Stimulated activated CD8-positive, alpha-beta memory T cell treated with anti-CD3 and anti-CD28 coated beads, Interleukin-7, amount 100 ng/mL, for 48 hours (primary cell): ENCODE data around the gene PGC.

Experiments
- DNase-seq, 2 donors: peaks; one replicate each; pipeline ENCODE4 v3.0.0-alpha.2; 2020; ENCODE audit warnings: low read depth in 1 of 2; ENCODE audit errors: extremely low read depth in 1 of 2

The PGC gene

DNA sequence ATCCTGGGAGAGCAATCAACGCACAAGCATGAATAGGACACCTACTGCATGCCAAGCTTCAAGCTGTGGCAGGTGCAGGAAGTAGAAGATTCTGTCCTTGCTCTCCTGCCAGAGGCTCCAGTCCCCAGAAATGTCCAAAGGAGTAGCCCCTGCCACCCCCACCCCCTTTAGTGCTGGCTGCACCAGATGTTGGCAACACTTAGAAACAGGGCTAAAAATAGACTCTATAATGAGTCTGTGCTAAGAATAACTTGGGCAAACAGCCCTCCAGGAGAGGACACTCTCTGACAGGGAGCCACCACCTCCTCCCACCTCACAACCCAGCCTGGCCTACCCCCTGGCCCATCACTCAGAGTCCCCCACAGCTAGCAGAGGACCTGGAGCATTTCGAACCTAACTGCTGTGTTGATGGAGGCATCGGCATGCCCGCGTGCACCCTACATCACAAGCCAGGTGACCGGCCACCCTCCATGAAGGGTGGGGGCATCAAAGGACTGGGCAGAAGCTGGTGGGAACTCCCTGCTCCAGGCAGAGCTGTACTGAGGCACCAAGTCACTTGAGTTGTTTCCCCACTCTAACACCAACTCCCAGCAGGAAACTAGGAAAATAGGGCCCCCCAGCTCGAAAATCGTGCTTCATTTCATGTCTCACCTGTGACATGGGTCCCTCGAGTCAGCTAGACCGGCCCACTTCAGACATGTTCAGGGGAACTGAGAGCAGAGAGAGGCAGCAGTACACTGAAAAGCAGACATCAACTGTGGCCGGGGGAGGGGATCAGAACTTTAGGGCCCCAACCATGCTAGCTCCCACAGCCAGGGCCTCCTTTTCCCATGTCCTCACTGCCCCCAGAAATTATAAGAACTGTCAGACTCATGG, 30.4 kb downstream of the PGC start:
- no peak for DNase-seq

DNA sequence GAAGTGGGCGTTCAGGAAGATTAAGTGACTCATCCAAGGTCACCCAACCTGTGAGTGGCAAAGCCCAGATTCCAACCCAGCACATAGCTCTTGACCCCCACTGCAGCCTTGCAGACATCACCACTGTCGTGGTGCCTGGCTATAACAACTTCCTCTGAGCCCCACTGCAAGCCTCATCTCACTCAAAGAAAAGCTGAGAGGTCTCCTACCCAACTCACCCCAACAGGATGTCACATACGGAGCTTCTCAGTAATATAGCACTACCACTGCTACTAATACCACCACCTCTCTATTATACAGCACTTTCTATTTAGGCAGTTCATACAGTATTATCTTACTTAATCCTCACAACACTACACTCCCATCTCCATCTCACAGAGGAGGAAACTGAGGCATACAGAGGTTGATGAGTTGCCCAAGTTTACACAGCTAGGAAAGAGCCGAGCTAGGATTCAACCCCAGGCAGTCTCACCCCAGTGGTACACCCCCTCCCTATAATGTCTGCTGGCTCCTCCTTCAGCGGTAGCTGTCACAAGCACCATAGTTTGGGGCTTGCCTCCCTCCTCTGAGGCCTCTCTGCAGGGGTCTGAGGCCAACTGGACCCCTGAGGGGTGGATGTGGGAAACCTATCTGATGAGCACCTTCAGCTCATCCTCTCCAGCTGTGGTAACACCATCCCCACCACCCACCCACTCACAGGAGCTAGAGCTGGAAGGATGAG, 31.2 kb downstream of the PGC start:
- DNase-seq = no peak

DNA sequence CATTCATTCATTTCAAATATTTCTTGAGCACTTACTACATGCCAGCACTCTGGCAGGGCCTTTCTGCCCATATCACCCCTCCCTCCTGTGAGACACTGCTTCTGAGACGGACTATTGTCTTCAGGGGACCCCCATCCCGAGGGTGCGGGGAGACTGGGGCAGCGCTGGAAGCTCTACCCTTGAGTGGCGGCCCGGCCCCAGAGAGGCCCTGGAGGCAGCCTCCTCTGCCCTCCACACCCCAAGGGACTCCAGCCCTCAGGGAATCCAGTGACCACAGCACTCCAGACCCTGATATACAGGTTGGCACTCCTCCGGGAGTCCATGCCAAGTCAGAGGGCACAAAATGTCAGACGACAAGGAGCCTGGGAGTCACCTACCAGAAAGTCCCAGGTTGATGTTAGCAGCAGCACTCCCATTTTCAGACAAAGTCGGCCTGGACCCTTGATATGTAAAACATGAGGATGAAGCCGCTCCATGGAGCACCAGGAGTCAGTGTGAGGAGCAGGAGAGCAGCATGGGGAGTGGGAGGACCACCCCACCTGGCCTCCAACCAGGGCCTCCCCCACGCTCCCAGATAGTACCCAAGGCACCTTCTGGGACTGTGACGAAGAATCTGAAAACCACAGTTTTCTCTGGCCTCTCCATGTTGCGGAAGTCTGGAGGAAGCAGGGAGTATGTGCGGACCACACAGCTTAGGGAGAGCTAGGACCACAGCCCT, 32.5 kb downstream of the PGC start:
- no peak for DNase-seq

DNA sequence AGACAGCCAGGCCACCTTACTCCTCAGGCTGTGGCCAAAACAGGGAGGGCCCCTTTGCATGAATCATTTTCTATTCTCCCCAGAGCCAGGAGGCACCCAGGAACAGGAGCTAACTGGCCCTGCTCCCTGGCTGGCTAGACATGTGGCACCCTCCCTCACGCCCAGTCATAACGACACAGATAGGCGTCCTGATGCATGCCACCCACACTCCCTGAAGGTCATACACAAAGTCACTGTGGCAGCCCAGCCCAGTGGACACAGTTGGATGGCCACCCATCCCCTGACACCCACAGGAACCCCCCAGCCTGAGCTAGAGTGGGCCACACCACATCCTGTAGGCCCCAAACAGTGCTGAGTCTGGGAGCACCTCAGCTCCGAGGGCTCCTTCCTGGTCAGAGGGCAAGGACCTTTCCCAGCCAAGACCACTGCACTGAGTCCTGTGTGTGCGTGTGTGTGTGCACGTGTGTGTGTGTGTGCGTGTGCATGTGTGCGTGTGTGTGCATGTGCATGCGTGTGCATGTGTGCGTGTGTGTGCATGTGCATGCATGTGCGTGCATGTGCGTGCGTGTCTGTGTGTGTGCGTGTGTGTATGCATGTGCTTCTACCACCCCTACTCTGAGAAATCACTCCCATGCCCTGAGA, 33.4 kb downstream of the PGC start:
- no peak for DNase-seq

DNA sequence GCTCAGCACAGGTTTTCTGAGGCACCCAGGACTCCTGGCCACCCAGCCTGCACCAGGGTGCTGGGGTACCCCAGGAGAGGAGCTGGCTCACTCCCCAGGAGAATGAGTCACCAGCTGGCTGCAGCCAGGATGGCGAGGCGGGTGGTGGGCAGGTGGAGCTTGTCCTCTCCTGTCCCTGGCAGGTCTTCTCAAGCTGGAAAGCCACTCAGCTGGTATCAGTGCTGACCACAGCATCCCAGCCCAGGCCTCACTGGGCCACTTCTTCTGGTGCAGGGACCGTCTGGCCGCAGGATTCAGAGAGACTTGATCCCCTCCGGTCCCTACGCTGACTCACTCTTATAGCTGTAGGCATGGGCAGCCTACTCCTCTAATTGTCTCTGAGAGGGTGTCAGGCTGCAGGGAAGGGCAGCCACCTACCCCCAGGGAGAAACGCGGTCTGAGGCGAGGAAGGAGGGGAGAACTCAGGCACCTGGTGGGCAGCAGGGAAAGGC, 34.0 kb downstream of the PGC start:
- no peak for DNase-seq

DNA sequence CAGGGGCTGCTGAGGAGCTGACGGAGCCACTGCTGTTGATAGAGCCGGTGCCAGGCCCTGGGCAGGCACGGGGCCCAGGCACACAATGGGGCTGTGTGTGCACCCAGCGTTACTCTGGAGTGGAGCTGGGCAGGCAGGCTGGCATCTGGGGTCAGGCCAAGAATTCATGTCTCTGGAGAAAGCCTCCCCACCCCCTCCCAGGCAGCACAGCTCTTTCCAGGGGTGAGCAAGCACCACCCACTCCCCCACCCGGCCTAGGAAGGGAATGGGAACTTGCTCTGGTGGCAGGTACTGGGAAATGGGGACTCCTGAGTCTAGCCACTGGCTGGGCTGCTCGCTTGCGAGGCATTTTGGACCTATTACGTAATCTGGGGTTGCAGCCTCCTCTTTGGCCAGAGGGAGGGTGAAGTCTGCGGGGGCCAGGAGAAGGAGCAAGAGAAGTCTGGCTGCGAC, 34.5 kb downstream of the PGC start:
- DNase-seq = no peak

DNA sequence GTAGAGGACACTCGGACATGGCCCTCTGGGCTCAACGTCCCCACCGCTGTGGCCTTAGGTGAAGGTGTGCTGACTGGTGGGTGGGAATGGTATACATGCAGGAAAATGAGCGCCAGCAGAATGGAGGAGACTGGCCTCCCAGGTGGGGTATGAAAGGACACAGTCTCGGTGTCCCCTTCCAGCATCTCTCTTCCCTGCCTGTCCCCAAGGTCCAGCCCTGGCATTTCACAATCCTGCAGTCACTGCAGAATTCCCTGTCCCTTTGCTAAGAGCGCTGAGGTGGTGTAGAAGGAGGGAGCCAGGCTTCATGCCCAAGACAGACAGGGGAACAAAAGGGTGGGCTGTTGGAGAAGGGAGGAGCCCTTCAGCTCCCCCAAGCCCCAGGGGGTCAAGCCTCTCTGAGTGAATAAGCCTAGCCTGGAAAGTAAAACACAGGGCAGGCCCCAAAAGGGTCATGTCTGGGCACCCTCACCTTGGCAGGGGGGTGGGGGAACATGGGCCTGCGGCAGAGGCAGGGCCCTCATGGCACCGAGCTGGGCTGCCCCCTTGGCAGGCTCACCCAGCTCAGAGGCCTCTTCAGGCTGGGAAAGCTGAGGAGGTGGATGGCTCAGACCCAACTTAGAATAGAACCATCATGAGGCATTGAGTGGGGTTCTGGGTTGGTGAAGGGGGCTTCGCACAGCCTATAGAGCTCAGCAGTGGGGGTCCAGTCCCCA, 35.7 kb downstream of the PGC start:
- DNase-seq = no peak

DNA sequence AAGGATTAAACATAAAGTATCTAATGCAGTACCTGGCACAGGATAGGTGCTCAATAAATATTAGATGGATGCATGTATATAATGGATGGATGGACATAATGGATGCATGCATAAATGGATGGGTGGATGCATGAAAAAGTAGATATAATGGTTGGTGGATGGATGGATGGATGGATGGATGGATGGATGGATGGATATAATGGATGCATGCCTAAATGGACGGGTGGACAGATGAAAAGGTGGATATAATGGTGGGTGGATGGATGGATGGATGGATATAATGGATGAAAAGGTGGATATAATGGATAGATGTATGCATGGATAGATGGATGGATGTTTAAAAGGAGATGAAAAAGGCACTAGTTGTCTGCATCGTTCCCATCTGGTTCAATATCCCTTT, 37.8 kb downstream of the PGC start:
- DNase-seq = no peak

DNA sequence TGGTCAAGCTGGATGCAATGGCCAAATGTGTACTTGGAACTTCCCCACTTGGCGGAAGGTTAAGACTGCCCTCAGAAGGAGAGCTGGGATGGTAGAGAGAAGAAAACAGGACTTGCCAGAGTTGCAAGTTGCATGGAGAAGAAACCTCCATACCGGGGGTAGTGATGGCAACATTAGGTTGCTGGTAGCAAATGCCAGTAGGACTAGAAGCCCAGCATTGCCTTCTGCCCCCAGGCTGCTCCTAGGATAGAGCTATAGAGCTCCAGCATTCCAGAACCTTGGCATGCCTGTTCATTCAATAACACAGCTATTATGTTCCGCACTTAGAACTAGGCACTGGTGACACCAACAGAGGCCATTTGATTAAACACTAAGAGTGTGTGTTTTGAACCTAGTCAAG, 38.3 kb downstream of the PGC start:
- DNase-seq = no peak

DNA sequence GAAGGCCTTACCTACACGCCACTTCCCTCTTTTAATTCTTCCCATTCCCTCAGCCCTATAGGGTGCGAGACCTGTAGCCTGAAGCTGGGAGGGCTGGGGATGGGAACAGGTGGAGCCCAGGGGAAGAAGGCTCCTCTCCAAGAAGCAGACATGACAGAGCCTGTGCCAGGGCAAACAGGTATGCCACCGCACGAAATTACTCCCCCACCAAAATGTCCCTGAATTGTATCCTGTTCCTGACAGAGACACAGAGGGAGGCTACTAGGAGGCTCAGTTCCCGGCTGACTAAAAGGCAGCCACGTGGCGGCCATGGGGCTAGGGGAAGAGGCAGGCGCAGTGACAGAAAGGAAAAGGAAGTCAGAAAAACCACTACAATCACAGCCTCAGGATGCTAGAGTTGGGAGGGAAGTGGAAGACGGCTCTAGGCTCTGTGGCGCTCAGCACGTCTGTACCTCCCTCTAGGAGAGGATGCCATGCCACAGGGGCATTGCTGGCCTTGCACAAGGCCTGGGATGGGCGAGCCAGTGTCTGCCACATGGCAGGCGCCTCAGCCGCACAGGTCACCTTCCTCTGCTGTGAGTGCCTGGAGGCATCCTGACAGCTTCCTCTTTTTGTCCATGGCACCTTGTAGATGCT, 39.5 kb downstream of the PGC start:
- no peak for DNase-seq

DNA sequence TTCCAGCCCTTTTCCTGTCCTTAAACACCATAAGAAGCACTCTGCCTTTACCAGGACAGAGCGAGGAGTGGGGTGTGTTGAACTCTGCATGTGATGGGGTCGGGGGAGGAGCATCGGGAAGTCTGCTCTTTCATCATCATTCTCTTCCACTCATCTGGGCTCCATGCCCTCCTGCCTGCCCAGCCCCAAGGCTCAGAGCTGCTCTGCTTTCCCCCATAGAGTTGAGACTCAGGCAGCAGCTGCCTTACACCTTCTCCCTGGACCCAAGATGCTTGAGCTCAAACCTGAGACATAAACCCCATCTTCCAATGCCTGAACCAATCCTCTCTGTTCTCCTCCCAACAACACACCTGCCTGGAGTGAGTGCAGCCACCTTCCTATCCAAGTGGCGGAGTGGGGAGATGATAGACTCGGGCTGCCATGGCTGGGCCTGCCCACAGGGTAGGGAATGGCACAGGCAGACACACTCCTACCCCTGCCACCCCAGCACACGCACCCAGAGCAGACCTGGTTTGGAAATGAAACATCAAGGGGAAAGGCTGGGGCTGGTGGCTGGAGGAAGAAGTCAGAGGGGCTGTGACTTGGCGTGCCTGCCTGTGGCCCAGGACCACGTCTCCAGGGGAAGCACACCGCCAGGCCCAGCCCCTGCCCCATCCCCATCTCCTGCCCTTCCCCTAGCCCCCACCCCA, 40.2 kb downstream of the PGC start:
- no peak for DNase-seq

DNA sequence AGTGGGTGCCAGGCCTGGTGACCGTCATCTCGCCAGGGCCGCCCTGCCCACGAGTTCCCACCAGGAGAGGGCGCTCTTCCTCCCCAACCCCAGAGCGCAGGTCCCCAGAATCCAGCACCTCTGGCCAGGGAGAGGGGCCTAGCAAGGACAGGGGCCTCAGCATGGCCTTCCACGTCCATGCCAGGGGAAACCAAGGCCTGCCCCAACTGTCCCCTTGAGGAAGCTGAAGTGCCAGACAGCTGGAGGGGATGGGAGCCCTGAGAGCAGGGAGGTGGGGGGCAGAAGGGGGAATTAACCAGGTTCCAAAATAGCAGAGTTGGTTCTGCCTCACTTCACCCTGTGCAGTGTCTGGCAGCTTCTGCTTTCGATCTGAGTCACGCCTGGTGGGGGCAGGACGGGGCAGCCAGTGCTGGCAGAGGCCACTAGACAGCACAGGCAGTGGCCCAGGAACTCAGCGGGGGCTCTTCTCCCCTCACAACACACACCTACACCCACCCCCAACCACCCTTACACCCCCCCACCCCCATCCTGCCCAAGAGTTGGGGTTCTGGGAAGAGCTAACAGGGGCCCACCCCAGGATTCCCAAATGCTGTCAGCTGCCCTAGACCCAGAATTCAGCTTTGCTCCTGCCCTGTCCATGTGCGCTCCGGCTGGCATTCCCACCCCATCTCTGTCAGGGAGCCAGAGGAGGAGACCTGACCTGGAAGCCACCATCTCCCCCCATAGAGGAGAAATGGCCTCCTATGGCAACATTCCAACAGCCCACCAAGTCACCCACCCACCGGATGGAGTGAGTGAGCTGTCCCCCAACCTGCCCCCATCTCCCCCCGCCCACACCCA, 41.0 kb downstream of the PGC start:
- DNase-seq = peak; percentile 57 to 72

DNA sequence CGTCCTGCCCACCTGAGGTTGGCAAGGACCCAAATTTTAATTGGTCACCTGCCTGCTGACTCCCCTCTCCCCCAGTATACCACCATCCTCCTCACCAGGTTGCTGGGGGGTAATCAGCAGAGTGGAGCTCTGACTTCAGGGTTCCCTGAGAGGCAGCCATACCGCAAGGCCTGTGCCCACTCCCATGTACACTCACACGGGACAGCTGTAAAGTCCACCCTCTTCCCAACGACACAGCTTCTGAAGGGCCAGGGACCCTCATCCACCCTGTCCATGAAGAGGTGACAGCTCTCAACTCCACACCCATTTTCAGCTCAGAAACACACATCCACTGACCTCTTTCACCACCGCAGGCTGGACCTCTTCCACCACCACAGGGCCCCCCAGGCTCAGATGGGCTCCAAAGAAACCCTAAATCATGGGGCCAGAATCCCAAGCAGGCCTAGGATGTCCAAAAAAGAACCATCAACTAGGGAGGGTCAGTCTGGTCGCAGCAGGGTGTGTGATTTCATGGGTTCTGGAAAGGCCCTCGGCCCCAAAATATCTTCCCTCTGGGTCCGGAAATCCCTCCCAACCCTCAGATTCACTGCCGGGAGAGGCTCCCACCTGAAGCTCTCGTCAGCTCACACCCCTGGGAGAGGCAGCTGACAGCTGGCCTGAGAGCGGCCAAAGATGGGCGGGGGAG, 41.7 kb downstream of the PGC start:
- DNase-seq = no peak

DNA sequence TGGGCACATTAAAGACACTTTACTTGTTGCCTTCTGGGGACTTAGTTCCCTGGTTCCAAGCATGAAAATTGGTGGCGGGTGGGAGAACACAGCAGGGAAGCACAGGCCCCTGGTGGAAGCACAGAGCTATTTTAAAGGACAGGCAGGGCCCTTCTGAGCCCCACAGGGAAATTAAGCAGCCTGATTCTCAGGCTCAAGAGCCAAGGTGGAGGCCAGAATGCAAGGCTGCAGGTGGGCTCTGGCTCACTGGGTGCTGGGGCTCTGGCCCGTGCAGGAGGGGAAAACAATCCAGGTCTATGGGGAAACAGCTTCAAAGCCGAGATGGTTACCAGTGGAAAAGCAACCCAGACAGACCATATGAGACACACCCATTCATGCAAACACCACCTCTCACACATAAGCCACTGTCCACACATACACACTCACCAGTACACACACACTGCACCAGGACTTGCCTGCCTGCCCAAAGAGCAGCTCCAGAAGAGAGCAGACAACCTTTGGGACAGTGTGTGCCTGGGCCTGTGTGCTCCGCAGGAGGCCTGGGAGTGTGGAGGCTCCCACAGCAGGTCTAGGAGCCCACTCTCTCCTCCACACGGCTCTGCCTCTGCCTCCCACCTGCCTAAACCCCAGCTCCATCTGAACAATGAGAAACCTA, 42.4 kb downstream of the PGC start:
- DNase-seq = no peak

DNA sequence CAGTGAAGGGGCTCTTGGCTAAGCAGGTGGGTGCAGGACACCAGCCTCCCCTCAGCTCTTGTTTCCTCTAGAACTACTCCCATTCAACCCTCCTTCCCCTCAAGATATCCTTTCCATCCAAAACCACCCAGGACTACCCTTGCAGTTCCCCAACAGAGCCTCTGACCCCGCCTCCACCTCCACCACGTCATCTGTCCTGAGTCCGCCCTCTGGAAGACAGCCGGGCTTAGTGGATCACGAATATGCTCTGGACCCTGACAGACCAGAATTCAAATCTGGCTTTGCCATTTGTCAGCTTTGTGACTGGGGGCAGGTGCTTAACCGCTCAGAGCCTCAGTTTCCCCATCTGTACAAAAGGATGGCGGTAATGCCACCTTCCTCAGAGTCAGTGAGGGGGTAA, 43.2 kb downstream of the PGC start:
- DNase-seq = no peak

DNA sequence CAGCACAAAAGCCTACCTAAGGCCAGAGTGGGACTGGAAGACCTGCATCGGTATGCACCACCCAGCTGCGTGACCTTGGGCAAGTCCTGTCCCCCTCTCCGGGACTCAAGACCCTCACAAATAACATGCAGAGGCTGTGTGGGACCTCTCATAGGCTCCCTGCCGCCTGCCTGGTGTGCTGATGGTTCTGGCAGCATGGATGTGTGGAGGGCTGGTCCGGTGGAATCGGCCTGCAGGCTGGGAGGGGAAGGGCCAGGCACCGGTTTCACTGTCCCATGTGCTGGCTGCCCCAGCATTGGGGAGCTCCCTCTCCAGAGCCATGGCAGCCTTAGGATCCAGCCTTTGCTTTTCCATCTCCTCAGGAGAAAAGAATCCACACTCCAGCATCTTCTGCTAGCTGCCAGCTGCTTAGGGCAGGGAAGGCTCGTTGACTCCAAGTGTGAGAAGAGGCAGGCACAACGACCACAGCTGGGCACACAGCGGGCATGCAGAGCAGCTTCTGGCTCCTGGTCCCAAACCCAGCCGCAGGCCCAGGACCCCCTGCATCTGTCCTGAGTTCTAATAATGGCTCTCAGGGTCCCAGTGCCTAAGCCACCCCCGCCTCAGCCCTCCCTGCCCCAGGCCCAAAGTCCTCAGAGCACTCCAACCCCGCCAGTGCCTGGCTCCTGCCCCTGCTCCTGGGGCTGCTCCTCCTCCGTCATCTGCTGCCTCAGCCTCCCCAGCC, 44.3 kb downstream of the PGC start:
- DNase-seq = no peak
